Omental fat pad (tissue), 4 donors: ENCODE results near the gene AGMAT. TPM values are rescaled to one million over a fixed set of nuclear protein-coding genes. Genes with fewer than 3 reads are reported as not detected.
A peak's percentile ranks its signal among the peaks of the same experiment; 100 is the strongest.

Experiments
- ATAC-seq: fragments of 150-250 bp; one replicate; pipeline ENCODE4 v1.9.1; 2016; ENCODE audit warnings: mild to moderate bottlenecking, moderate library complexity; ENCODE audit not compliant: low FRiP score
- DNase-seq: peaks from one replicate; pipeline ENCODE4 v3.0.0-alpha.2; 2019; ENCODE audit warnings: low spot score
- CTCF ChIP-seq, 3 donors: fragments of 450-650 bp; IDR thresholded peaks; one replicate each; pipeline ENCODE4 v1.5.1; 2016 to 2017; ENCODE audit warnings: antibody characterized with exemption in 3 of 3, mild to moderate bottlenecking in 3 of 3, moderate library complexity in 2 of 3
- total RNA-seq, 4 donors: library from RNA; depleted of rRNA; stranded (reverse); fragments of >200 nt; gene quantifications; one replicate each; pipeline ENCODE4 v1.1.0, GENCODE V29; 2016

AGMAT gene
- total RNA-seq, 4 donors from 2014 or later, result 0.24 to 0.65 (median 0.44) TPM; not detected in 1

DNA sequence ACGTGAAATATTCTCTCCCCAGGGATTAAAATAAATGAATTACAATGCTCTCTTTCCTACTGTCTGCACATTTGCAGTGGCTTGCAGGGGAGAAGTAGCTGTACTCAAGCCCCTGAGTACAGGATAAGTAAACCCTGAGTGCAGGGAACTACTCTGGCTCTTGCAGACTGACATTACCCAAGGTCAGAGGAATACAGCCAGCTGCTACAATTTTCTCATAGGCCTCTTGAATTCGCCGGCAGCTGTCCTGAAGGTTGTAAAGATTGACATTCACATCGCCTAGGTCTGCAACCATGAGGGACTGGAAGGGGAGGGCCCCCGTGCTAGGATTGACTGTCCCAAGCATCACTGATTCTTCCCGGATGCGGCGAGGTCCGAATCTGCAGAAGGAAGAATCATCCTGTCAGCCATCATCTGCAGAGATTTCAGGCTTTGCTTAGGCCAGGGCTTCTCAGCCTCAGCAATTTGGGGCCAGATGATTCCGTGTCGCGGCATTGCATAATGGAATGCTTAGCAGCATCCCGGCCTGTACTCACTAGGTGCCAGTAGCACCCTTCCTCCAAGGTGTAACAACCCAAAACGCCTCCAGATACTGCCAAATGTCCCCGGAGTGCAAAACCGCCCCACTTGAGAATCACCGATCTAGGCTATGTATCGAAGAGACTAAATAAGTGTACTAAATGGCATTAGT, 1.7 kb downstream of the AGMAT start:
- TF ChIP-seq CTCF (IDR thresholded peaks at IDR 0.05), result no peak

GRCh38 chr1:15579683-15580047, 5.2 kb downstream of the AGMAT start:
- no peak for TF ChIP-seq CTCF (IDR thresholded peaks at IDR 0.05)
- no peak for DNase-seq
- ATAC-seq, result no peak

More for the DNA sequence above, 1.7 kb downstream of the AGMAT start:
- ATAC-seq, result no peak
- no peak for DNase-seq

- ATAC-seq (no peak), DNase-seq (no peak)
- TF ChIP-seq CTCF (IDR thresholded peaks at IDR 0.05), result no peak
Observed at GRCh38 chr1:15578921-15579682, 5.7 kb downstream of the AGMAT start.

DNA sequence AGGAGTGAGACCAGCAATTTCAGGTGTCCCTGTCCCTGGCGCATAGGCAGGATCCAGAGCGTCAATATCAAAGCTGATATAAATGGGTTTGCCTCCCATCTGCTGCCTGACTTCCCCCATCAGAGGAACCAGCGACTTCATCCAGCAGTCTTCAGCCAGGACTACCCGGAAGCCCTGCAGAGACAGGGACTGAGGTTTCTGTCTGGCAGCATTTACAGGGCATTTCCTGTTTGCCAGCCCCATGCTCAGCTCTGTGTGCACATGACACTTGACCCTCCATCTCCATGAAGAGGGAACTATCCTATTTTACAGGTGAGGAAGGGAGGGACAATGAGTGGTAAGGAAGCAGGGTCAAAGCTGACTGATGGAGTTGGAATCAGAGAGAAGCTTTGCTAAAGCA, 7.2 kb downstream of the AGMAT start:
- ATAC-seq (no peak), DNase-seq (no peak)
- TF ChIP-seq CTCF (IDR thresholded peaks at IDR 0.05), result no peak

DNA sequence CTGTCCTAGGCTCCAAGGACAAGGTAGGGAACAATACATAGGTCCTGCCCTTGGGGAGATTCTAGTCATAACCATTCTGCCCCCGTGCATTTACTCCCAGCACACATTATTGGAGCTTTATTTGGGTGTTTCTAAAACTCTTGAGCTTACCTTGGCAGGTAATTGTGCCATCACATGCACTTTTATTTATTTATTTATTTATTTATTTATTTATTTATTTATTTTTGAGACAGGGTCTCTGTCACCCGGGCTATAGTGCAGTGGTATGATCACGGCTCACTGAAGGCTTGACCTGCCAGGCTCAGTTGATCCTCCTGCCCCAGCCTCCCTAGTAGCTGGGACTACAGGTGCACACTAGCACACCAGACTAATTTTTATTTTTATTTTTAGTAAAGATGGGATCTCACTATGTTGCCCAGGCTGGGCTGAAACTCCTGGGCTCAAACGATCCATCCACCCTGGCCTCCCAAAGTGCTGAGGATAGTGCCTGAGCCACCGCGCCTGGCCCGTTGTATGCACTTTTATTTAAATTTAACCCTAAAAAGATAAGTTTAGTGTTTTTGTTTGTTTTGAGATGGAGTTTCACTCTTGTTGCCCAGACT, 9.2 kb downstream of the AGMAT start:
- ATAC-seq, result no peak
- no peak for TF ChIP-seq CTCF (IDR thresholded peaks at IDR 0.05)
- no peak for DNase-seq

- DNase-seq (peak; percentile 10), ATAC-seq (no peak)
- no peak for TF ChIP-seq CTCF (IDR thresholded peaks at IDR 0.05)
Observed at GRCh38 chr1:15574741-15575140, 10.1 kb downstream of the AGMAT start.
